NCI-H1105 (cell line): ENCODE measurements around the gene TUG1.
A peak's percentile ranks its signal among the peaks of the same experiment; 100 is the strongest.

Experiments
- DNase-seq: peaks from one replicate; lab custom pipeline; 2025; lab: John Stamatoyannopoulos, UW

TUG1 gene

DNA sequence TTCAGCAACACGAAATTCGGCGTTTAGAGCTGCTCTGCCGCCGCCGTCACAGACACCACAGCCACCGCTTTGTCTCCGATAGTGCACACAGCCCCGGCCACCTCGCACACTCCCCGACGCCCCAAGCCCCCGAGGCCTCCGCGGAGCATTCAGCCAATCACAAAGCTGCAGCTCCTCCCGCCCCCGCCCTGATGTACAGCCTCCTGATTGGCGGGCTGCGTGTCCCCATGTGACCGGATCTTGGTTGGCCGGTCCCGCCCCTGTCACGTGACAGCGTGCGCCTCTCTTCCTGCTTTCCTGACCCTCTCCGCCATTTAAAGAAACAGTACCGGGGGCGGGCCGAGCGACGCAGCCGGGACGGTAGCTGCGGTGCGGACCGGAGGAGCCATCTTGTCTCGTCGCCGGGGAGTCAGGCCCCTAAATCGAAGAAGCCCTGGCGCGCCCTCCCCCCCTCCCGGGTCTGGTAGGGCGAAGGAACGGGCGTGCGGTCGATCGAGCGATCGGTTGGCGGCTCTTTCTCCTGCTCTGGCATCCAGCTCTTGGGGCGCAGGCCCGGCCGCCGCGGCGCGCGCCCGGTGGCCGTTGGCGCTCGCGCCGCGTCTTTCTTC is at the start of gene TUG1:
TUG1 (plus strand) TSS at position 342 of the 608 bp plus-strand sequence.
- peak; percentile 95 for DNase-seq

DNA sequence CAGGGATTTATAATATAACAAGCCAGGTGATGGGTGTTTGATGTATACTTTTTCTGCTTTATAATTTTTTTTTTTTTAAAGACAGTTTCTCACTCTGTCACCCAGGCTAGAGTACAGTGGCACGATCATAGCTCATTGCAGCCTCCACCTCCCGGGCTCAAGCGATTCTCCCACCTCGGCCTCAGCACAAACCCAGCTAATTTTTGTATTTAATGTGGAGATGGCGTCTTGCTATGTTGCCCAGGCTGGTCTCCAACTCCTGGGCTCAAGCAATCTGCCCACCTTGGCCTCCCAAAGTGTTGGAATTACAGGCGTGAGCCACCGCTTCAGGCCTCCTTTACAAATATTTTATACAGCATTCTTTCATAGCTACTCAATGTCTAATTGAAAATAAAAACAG is 49.1 kb upstream of the TUG1 start:
- no peak for DNase-seq

DNA sequence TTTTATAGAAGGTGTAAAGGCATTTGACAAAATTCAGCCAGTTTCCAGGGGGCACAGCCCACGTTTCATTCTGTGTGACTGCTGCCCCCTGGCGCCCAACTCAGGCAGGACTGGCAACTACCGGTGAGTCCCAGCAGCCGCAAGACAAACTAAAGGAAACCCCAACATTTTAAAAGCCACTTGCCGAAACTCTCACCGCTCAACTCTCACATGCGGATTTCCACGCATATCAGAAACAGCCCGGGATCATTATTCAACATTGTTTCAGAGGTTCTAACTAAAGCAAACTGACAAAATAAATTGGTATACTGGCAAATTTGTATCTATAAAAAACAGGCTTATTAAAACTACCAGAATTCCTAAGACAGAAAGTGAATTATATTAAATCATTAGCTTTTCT is 48.7 kb upstream of the TUG1 start:
- peak; percentile 17 for DNase-seq

DNA sequence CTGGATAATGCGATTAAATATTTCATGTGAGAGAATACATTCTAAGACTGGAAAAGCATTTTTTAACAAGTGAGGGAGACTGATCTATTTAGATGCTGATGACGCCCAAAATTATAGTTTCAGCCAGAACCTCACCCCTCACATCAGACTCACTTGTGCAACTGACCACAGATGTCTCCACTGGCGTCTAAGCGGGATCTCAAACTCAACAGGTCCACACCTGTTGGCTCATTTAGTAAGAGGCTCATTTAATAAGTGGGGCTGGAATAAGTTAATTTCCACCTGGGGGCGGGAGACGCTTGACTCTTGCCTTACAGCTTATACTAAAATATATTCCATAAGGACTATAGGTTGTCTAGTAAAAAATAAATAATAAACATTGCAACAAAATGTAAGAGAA is 48.0 kb upstream of the TUG1 start:
- DNase-seq = peak; percentile 27

DNA sequence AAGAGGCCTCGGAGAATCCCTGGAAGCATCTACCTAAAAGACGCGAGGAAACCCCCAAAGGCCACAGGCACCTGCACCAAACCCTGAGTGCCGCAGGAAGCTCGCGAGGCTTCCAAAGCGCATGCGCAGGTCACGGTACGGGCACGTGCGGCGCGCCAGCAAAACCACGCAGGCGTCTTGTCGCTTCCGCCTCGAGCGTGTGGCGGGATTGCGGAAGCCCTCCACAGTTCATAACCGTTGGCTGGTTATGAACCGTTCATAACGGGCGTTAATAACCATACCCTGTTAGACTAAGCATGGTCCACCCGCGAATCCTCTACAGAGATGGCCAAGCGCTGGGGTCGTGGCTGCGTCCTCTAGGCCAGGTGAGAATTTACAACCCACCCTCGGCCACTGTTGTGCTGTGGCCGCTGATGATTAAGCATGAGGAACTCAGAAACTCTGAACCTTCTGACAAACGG is 46.9 kb upstream of the TUG1 start:
- DNase-seq = peak; percentile 30

- no peak for DNase-seq
These were observed 45.7 kb upstream of the TUG1 start for GRCh38 chr22:30923168-30923900.

GRCh38 chr22:30925667-30926066 is 43.4 kb upstream of the TUG1 start:
- DNase-seq = no peak

DNA sequence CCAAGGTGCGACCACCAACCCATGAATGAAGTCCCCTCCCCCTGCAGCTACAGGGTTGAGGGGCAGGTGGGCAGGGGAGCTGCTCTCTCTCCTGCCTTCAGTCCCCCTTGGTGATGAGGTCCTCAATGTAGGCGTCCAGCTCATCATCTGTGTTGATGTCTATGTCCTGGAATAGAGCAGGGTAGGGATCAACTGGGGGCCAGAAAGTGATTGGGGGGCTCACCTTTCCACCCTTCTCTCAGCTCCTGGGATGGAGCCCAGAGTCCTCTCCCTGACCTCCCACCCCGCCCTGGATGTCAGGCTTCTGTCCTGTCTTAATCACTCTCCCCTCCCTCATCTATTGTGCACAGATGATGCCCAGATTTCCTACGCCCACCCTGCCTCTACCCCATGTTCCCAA is 42.4 kb upstream of the TUG1 start:
- no peak for DNase-seq

- no peak for DNase-seq
These were observed 41.3 kb upstream of the TUG1 start for GRCh38 chr22:30927806-30928205.

DNA sequence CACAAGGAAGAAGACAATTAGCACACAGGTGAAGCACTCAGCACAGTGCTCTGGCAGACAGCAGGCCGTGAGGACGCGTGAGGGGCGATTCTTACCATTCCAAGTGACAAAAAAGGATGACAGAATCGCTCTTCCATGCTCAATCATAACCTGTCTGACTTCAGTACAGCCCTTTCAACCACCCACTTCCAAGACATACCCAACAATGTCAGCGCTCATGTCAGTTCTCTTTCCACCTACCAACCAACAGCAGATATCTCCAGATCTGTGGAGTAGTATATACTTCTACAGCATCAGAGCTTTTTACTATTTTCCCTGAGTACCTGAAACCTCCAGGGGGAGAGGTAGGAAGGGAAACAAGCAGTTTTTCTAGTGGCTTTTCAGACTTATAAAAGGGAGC is 40.7 kb upstream of the TUG1 start:
- no peak for DNase-seq

DNA sequence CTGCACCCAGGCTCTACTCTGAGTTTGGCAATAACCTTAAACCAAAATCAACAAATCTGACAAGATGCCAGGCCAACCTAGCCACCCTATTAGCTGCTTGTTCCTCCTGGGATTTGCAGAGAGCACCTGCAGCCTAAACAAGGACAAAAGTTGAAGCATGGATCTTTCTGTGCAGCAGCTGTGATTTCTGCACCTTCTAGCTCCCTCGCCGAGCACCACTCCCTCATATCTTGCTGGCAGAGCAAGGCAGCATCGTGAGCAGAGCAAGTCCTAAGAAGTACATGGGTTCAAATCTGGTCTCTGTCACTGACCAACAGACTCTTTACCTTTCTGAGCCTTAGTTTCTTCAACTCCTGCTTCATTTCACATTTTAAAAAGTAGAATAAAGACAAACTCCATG is 38.8 kb upstream of the TUG1 start:
- DNase-seq = no peak

DNA sequence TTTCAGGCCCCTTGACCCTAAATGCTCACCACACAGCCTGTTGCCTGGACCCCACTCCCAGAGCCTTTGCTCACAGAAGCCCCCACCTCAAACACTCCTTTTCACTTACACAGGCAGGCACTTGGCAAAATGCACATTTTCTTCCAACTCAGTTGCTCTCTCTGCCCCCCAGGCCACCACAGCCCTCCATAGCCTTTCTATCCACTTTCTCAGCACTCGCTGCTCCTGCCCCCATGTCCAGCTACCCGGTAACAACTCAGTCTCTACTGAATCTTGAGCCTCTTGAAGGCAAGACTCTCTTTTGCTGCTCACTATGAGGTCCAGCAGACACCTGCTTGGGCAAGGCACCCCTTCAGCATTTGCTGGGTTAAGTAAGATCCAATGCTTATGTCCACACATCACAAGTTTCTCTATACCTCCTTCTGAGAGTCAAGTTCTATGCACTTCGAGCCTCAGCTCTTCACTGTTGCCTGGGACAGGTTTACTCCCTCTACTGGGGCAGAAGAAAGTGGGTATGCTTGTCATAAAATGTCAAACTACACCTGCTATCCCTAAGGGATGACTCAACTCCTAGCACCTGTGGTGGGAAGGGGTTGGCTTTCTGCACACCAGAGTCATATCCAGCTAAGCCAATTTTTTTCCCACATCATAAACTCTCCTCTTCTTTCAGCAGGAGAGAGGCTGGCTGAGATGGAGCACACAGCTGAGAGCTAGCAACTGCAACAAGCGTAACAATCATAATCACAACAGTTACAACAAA is 37.3 kb upstream of the TUG1 start:
- no peak for DNase-seq

DNA sequence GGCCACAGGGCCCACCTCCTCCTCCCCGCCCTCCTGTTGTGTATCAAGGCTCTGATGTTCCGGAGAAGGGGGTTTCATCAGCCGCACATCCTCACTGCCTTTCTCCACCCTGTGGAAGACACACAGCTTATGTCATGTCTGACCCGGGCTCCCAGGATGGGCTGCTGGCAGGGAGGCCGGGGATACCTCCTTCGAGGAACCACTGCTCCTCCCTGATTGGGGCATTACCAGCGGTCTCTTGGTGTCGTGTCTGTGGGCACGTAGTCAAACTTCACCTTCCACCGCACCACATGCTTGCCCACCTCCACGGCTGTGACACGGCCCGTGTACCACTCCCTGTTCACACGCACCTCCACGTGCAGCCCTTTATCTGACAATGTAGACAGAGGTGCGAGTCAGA is 36.4 kb upstream of the TUG1 start:
- DNase-seq = no peak

- no peak for DNase-seq
These were observed 35.6 kb upstream of the TUG1 start for GRCh38 chr22:30933457-30933856.

- DNase-seq = no peak
These were observed 35.0 kb upstream of the TUG1 start for GRCh38 chr22:30934053-30934452.

- no peak for DNase-seq
These were observed 28.2 kb upstream of the TUG1 start for GRCh38 chr22:30940685-30941362.

GRCh38 chr22:30941363-30941740 is 27.7 kb upstream of the TUG1 start:
- DNase-seq = no peak

- DNase-seq = no peak
These were observed 25.7 kb upstream of the TUG1 start for GRCh38 chr22:30943368-30943767.

DNA sequence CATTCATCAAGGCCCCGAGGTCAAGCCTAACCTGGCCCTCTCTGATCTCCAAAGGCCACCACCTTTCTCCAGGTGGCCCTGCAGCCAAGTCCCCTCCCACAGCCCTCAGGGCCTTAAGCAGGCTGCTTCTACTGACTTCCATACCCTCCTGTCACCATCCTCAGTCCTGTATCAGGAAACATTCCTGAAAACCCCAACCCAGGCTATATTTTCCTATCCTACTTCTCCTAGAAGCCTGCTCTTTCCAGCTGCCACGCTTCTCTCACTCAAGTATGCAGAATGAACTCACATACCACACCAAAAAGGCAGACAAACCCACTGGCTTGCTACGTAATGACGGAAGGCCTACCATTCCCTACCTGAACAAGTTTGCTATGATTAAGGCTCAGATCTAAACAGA is 24.1 kb upstream of the TUG1 start:
- DNase-seq = no peak

DNA sequence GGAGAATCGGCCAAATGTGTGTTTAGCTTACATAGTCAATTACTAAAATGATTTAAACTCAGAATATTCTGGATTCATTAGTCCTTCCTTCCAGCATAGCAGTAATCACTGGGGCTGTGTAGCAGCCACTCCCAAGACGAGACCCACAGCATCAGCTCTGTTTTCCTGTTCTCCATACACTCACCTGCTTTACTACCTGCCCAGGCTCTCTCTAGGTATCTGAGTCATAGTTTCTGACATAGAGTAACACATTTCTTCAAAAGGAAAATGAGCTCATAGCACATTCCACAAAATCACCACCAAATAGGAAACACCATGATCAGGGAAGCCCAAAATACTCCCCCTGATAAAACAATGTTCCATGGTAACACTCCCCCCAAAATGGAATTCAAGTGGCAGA is 23.4 kb upstream of the TUG1 start:
- no peak for DNase-seq

DNA sequence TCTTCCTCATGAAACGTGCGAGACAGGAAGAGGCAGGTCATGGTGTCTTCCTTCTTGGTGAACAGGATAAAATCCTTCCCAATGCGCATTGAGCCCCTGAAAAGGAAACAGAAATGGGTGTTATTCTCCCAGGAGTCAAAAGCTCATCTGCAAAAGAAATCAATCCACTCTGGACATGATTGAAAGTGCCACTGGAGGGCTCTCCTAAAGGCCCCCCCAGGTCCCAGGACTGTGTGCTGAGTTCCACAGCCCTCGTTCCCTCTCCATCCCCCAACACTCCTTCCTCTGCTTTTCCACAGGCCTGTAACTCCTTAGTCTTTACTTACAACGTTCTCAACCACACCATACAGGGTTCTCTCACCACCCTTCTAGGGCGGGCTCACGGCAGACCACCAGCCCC is 22.7 kb upstream of the TUG1 start:
- no peak for DNase-seq

GRCh38 chr22:30947173-30947815 is 21.8 kb upstream of the TUG1 start:
- DNase-seq = peak; percentile 30
